Stimulated activated CD4-positive, alpha-beta T cell treated with anti-CD3 and anti-CD28 coated beads, Interleukin-2, amount 100 ng/mL, for 48 hours (primary cell): ENCODE measurements around the gene ZNF157.

Experiments
- DNase-seq, 2 donors: peaks; one replicate each; pipeline ENCODE4 v3.0.0-alpha.2; 2020

ZNF157 gene

DNA sequence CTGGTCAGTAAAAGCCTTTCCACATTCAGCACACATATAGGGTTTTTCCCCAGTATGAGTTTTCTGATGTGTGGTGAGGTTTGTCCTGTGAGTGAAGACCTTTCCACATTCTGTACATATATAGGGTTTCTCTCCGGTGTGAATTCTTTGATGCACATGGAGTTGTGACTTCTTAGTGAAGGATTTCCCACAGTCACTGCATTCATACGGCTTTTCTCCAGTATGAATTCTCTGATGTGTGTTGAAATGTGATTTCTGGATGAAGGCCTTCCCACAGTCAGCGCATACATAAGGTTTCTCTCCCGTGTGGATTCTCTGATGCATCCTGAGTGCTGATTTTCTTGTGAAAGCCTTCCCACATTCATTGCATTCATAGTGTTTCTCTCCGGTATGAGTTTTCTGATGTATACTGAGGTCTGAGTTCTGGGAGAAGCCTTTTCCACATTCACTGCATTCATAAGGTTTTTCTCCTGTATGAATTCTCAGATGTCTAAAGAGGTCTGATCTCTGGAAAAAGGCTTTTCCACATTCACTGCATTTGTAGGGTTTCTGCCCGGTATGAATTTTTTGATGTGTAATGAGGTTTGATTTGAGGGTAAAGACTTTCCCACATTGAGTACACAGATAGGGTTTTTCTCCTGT is 77.9 kb downstream of the ZNF157 start:
- DNase-seq: no peak

GRCh38 chrX:47452112-47452511 is 81.7 kb downstream of the ZNF157 start:
- no peak for DNase-seq

- DNase-seq: no peak
Observed at GRCh38 chrX:47456080-47456479, 85.7 kb downstream of the ZNF157 start.

GRCh38 chrX:47458528-47458927 is 88.2 kb downstream of the ZNF157 start:
- DNase-seq: no peak

DNA sequence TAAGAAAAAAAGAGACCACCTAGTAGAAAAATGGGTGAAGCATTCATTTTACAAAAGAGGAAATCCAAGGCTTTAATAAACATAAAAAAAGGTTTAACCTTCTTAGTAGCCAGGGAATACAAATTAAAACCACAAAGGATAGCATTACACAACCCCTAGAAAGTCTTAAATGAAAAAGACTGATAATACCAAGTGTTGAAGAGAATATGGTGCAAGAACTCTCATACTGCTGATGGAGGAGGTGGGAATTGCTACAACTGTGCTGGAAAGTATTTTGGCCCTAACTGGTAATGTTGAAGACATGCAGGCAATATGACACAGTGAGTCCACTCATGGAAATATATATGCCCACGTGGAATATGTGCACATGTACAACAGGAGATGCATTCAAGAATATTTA is 90.2 kb downstream of the ZNF157 start:
- no peak for DNase-seq
